GM10847 (cell line): ENCODE data around the gene PUSL1.

Experiments
- POLR2A ChIP-seq: IDR thresholded peaks from 2 replicates; pipeline ENCODE4 v1.6.1; 2011; ENCODE audit not compliant: insufficient read length; ENCODE audit errors: extremely low read depth

The PUSL1 gene

GRCh38 chr1:1307923-1308755 is at the start of gene PUSL1, which contains the start of gene ACAP3:
Gene PUSL1 (plus strand): TSS chr1:1308597. CDS start chr1:1308644, 47 bp downstream.
Gene ACAP3 (minus strand): TSS chr1:1307930. CDS start chr1:1307815, 115 bp downstream.
- peak; percentile 33 for TF ChIP-seq POLR2A

GRCh38 chr1:1259119-1259488 is 49.3 kb upstream of the PUSL1 start:
- TF ChIP-seq POLR2A, result no peak

DNA sequence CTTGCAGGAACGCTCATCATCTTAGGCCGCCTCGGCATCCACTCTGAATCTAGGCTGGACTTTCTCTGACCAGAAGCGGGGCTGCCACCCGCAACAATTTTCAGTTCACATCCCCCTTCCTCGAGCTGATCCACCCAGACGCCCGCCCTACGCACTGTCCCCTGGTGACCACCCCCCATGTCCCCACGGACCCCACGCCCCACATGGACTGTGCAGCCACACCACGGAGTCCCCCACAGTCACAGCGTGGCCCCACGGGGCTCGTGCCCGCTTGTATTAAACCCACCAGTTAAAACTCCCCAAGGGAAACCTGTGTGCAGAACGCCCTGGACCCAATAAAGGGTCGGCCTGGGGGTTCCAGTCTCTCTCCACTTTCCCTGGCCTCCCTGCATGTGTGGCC is 48.9 kb upstream of the PUSL1 start:
- no peak for TF ChIP-seq POLR2A

DNA sequence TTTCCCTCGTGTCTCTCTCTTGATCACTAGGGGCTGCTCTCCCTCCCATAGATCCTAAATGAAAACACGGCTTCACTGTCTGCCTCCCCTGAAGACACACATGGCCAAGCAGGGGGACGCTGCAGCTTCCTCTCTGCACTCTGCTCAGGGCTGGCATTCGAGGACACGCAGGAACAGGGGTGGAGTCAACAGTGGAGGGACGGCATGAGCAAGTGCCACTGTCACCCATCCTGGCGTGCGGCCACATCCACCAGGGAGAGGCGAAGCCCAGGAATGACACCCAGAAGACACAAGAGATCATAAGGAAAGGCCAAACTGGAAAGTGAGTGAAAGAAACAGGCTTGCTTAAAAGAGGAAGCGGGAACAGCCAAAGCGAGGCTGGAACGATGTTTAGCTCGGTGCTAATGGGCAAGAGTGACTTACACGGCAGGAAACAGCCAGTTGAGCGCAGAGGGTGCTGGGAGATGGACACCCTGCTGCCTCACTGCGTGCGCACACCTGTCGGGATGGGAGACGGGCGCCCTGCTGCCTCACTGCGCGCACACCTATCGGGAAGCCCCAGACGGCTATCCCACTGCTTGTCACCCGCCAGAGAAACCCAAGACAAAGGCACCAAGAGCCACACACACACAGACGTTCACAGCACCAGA is 48.3 kb upstream of the PUSL1 start:
- TF ChIP-seq POLR2A, result no peak

GRCh38 chr1:1260843-1261560 is 47.4 kb upstream of the PUSL1 start:
- TF ChIP-seq POLR2A, result no peak

GRCh38 chr1:1262071-1262470 is 46.3 kb upstream of the PUSL1 start:
- no peak for TF ChIP-seq POLR2A

DNA sequence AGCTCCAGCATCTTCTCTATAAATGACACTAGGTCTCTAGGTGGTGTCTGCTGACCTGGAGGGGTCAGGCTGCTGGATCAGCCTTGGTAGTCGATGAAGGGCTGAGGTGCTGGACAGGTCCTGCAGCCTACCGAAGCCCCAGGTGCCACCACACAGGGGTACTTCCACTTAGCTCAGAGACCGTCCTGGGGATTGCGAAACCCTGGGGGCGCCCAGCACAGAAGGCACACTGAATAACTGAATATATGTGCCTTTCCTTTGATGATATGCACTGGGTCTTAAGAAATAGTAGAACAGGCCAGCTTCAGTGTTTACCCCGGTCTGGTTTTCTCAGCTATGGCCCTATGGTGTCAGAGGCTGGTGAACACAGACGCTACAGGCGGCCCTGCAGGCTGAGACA is 45.6 kb upstream of the PUSL1 start:
- TF ChIP-seq POLR2A, result no peak

DNA sequence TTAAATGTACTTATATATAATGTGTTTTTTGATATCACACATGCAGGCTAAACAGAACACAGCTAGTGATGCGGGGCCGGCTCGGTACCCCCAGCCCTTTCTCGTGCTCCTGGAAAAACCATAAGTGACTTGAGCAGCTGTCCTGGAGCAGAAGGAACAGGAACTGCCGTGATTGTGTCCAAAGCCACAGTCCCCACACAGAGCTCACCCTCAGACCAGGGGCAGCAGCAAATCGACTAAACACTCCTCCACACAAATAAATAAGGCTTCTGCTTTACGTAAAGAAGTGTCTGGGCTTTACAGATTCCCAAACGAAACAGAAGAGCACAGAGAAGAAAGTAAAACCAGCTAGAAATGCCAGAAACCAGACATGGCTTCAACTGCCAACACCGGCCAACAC is 44.4 kb upstream of the PUSL1 start:
- no peak for TF ChIP-seq POLR2A

DNA sequence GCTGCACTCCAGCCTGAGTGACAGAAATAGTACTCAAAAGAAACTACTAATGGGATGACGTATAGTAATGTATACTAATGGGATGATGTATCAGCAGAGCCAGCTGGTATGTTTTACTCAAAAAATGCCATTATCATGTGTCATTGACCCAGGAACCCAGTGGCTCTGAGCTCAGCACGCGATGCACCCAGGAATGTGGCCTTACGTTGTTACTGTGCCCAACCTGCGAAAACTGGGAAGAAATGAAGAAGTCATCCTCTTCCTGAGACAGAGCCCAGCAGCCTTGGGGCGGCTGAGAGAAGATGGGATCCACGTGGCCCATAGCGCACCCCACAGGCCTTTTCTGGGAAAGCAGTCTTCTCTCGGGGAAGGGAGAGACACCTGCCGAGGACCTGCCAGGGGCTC is 43.5 kb upstream of the PUSL1 start:
- no peak for TF ChIP-seq POLR2A

DNA sequence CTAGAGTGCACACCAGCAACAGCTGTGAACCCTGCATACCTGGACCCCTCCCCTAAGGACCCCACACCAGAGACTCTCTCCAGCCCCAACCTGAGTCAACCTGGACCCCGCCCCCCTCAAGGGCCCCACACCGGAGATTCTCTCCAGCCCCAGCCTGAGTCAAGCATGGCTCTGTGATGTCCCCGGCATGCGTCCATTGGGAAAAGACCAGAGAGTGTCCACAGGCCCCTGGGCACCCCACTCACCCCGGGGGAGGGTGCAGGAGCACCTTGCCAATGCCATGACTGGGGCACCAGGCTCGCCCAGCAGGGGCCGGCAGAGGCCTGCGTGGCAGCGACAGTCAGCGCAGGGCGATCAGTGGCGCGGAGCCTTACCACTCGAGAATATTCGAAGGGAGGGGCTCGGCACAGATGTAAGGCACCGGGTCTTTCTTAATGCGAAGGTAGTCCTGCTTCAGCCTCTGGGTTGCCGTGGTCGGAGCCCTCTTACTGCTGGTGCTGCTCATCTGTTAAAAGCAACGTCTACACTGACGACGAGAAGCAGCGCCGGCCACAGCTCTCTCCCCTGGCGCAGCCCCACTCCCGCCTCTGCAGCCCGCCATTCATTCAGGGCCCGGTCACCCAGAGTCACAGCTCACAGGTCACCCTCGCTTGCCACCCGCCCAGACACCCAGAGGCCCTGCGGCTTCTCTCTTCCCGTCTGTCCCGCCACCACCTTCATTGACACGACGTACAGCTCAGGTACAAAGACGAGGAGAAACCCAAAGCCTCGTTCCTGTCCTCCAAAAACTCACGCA is 40.7 kb upstream of the PUSL1 start:
- TF ChIP-seq POLR2A, result no peak

GRCh38 chr1:1268284-1268682 is 40.1 kb upstream of the PUSL1 start:
- TF ChIP-seq POLR2A, result no peak

DNA sequence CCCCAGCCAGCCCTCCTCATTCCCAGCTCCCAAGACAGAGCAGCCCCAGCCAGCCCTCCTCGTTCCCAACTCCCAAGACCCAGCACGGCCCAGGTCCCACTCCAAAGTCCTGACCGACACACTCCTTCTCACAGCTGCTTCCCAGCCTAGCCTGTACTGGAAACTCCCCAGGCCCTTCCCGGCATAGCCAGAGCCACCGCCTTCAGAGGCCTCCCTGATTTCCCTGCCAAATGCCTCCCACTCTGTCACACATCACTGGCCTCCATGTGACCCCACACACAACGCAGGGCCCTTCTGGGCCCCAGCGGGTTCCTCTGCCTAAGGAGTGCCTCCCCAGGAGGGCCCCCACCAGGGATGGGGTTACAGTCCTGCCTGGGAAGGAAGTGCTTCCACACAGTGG is 37.6 kb upstream of the PUSL1 start:
- no peak for TF ChIP-seq POLR2A

DNA sequence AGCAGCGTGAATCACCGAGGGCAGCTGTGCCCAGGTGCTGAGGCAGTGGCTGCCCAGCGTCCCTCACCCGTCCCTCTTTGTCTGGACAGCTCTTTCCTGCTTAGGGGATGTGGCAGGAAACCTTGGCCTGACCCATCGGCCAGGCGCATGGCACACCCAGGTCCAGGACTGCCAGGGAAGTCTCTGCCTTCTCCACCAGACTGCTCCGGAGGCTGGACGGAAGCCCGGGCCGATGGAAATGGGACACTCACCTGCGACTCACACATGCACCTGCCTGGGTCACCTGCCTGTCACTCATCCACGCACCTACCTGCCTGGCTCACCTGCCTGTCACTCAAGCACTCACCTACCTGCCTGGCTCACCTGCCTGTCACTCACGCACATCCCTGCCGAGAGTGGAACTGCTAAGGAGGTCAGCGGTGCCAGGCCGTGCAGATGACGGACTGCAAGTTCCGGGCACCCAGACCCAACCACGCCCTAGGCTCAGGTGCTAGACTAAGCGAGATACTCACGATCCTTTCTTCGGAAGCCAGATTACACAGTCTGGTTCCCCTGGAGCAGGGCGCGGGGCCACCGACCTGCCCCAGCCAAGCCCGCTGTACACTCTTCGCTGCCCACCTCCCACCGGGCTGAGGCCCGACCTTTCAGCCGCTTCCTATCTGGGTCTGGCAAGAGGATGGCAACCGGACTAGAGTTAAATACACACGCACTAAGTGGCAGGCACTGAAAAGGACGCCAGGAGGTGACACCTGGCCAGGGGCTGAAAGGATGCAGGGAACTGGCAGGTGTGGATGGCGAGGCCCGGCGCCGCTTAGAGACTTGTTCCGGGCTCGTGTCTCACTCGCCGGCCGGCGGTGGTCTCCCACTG is 35.8 kb upstream of the PUSL1 start:
- no peak for TF ChIP-seq POLR2A

GRCh38 chr1:1273209-1273511 is 35.2 kb upstream of the PUSL1 start:
- no peak for TF ChIP-seq POLR2A
